ENCODE measurements around the gene TANGO2. TPM values are rescaled to one million over a fixed set of nuclear protein-coding genes. Genes with fewer than 3 reads are reported as not detected.
A peak's percentile ranks its signal among the peaks of the same experiment; 100 is the strongest.

TANGO2 gene
- polyA plus RNA-seq, 1 donor from 2014 or later, result 12.7 TPM

- no peak overlapping the region for H3K9ac ChIP-seq (ENCODE audit: low read length)
- H3K4me3 ChIP-seq (ENCODE audit: low read length), result peak overlapping the region; percentile 7
- no peaks in the 10 kb centered on the region for H3K79me2 ChIP-seq (replicated peaks; ENCODE audit: insufficient read depth, low read length)
- H3K27ac ChIP-seq (ENCODE audit: low read length), result no peak overlapping the region
- H3K4me2 ChIP-seq (ENCODE audit: low read length), result no peak overlapping the region
- H4K20me1 ChIP-seq (ENCODE audit: insufficient read depth), result no peaks in the 10 kb centered on the region
- H3K9me3 ChIP-seq (ENCODE audit: low read length), result no peaks in the 10 kb centered on the region
- TF ChIP-seq RAD21 (conservative IDR thresholded peaks at IDR 0.05), result no peak
- no peaks in the 10 kb centered on the region for H3K27me3 ChIP-seq (ENCODE audit: insufficient read depth, low read depth, low read length)
- H3F3A ChIP-seq (ENCODE audit: insufficient read depth, low read length, poor library complexity, severe bottlenecking), result no peaks in the 10 kb centered on the region
- H3K9me2 ChIP-seq (ENCODE audit: insufficient read depth, low read length), result no peaks in the 10 kb centered on the region
- H2AFZ ChIP-seq (ENCODE audit: low read depth, low read length), result no peak overlapping the region
- H3K36me3 ChIP-seq (ENCODE audit: insufficient read depth, low read length), result no peaks in the 10 kb centered on the region
Observed at GRCh38 chr22:19997561-19998231, 23.2 kb upstream of the TANGO2 start.

- Histone ChIP-seq H3K9me2 (ENCODE audit: insufficient read depth, low read length) (no peaks in the 10 kb centered on the region), H2AFZ (ENCODE audit: low read depth, low read length) (no peak overlapping the region), H3K79me2 (replicated peaks; ENCODE audit: insufficient read depth, low read length) (no peaks in the 10 kb centered on the region), H3K36me3 (ENCODE audit: insufficient read depth, low read length) (no peaks in the 10 kb centered on the region), H3K4me3 (ENCODE audit: low read length) (peak overlapping the region; percentile 7), H3K9me3 (ENCODE audit: low read length) (no peaks in the 10 kb centered on the region), H3K27ac (ENCODE audit: low read length) (no peak overlapping the region), H3K27me3 (ENCODE audit: insufficient read depth, low read depth, low read length) (no peaks in the 10 kb centered on the region), H3F3A (ENCODE audit: insufficient read depth, low read length, poor library complexity, severe bottlenecking) (no peaks in the 10 kb centered on the region), H3K9ac (ENCODE audit: low read length) (peak overlapping the region; percentile 26), H3K4me2 (ENCODE audit: low read length) (no peak overlapping the region), H4K20me1 (ENCODE audit: insufficient read depth) (no peaks in the 10 kb centered on the region)
- peak; percentile 24 for TF ChIP-seq POLR2AphosphoS5 (IDR thresholded peaks at IDR 0.05)
- TF ChIP-seq, protein P1, sequence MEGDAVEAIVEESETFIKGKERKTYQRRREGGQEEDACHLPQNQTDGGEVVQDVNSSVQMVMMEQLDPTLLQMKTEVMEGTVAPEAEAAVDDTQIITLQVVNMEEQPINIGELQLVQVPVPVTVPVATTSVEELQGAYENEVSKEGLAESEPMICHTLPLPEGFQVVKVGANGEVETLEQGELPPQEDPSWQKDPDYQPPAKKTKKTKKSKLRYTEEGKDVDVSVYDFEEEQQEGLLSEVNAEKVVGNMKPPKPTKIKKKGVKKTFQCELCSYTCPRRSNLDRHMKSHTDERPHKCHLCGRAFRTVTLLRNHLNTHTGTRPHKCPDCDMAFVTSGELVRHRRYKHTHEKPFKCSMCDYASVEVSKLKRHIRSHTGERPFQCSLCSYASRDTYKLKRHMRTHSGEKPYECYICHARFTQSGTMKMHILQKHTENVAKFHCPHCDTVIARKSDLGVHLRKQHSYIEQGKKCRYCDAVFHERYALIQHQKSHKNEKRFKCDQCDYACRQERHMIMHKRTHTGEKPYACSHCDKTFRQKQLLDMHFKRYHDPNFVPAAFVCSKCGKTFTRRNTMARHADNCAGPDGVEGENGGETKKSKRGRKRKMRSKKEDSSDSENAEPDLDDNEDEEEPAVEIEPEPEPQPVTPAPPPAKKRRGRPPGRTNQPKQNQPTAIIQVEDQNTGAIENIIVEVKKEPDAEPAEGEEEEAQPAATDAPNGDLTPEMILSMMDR (IDR thresholded peaks at IDR 0.05; ENCODE audit: poor library complexity, severe bottlenecking), result no peak
Observed at GRCh38 chr22:19998232-19998951, 22.5 kb upstream of the TANGO2 start.

- Histone ChIP-seq H3K4me2 (ENCODE audit: low read length) (no peak overlapping the region), H3K4me3 (ENCODE audit: low read length) (peak overlapping the region; percentile 7), H3K27ac (ENCODE audit: low read length) (no peak overlapping the region), H3K9me3 (ENCODE audit: low read length) (no peaks in the 10 kb centered on the region), H2AFZ (ENCODE audit: low read depth, low read length) (no peak overlapping the region), H3K27me3 (ENCODE audit: insufficient read depth, low read depth, low read length) (no peaks in the 10 kb centered on the region), H3K36me3 (ENCODE audit: insufficient read depth, low read length) (no peaks in the 10 kb centered on the region), H3K9ac (ENCODE audit: low read length) (peak overlapping the region; percentile 26), H4K20me1 (ENCODE audit: insufficient read depth) (no peaks in the 10 kb centered on the region), H3K79me2 (replicated peaks; ENCODE audit: insufficient read depth, low read length) (no peaks in the 10 kb centered on the region), H3K9me2 (ENCODE audit: insufficient read depth, low read length) (no peaks in the 10 kb centered on the region), H3F3A (ENCODE audit: insufficient read depth, low read length, poor library complexity, severe bottlenecking) (no peaks in the 10 kb centered on the region)
- TF ChIP-seq SMC3 (conservative IDR thresholded peaks at IDR 0.05; ENCODE audit: poor library complexity) (no peak), POLR2AphosphoS5 (IDR thresholded peaks at IDR 0.05) (no peak)
Observed at GRCh38 chr22:19998991-19999820, 21.7 kb upstream of the TANGO2 start.

All from neural cell (in vitro differentiated cells).